Omental fat pad (tissue), 4 donors: ENCODE data around the gene SUPT3H. TPM values are rescaled to one million over a fixed set of nuclear protein-coding genes. Genes with fewer than 3 reads are reported as not detected.
A peak's percentile ranks its signal among the peaks of the same experiment; 100 is the strongest.

Experiments used
- ATAC-seq: fragments of 150-250 bp; one replicate; pipeline ENCODE4 v1.9.1; 2016; ENCODE audit warnings: mild to moderate bottlenecking, moderate library complexity; ENCODE audit not compliant: low FRiP score
- DNase-seq: peaks from one replicate; pipeline ENCODE4 v3.0.0-alpha.2; 2019; ENCODE audit warnings: low spot score
- total RNA-seq, 4 donors: library from RNA; depleted of rRNA; stranded (reverse); fragments of >200 nt; gene quantifications; one replicate each; pipeline ENCODE4 v1.1.0, GENCODE V29; 2016
- TF ChIP-seq, protein P1 (sequence below), 3 donors: fragments of 450-650 bp; IDR thresholded peaks; one replicate each; pipeline ENCODE4 v1.5.1; 2016 to 2017; ENCODE audit warnings: antibody characterized with exemption in 3 of 3, mild to moderate bottlenecking in 3 of 3, moderate library complexity in 2 of 3

SUPT3H gene
- total RNA-seq, 4 donors from 2014 or later = 2.2 to 8.4 (median 5.2) TPM

DNA sequence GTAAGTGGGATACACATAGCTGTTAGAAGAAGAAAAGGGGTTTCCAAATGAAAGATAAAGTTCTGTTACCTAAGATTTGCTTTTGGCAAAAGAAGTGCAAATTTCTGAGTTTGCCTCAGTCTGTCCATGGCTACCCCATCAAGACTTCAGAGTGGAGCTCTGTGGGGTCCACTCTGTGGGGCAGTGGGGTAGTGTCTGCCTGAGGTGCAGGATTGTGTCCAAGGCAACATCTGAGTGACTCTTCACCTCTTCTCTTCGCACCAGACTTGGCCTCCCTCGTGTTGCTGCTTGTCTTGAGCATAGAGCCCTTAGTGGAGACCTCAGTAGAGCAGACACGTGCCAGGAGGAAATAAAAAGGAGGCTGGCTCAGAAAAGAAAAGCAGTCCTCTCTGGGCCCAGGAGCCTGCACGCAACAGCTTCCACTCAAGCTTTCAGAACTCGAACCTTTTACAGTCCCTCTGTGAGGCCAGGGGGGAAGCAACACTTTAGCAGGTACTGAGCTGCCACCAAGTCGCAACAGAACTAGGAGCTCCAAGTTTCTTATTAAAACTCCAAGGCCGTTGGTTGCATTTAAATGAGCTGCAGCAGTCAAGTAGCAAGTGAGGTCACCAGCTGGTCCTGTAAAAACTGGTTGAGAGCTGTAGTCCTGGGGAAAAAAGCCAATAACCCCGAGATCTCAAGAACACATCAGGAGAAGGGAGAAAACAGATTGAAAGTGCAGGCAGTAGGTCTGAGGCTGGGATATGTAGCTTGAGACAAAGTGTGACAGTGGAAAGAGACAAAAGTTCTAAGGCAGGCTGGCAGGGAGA lies 576.7 kb downstream of the SUPT3H start:
- DNase-seq = no peak
- peak; percentile 37 for ATAC-seq
- TF ChIP-seq, protein P1, sequence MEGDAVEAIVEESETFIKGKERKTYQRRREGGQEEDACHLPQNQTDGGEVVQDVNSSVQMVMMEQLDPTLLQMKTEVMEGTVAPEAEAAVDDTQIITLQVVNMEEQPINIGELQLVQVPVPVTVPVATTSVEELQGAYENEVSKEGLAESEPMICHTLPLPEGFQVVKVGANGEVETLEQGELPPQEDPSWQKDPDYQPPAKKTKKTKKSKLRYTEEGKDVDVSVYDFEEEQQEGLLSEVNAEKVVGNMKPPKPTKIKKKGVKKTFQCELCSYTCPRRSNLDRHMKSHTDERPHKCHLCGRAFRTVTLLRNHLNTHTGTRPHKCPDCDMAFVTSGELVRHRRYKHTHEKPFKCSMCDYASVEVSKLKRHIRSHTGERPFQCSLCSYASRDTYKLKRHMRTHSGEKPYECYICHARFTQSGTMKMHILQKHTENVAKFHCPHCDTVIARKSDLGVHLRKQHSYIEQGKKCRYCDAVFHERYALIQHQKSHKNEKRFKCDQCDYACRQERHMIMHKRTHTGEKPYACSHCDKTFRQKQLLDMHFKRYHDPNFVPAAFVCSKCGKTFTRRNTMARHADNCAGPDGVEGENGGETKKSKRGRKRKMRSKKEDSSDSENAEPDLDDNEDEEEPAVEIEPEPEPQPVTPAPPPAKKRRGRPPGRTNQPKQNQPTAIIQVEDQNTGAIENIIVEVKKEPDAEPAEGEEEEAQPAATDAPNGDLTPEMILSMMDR (IDR thresholded peaks at IDR 0.05) = no peak

DNA sequence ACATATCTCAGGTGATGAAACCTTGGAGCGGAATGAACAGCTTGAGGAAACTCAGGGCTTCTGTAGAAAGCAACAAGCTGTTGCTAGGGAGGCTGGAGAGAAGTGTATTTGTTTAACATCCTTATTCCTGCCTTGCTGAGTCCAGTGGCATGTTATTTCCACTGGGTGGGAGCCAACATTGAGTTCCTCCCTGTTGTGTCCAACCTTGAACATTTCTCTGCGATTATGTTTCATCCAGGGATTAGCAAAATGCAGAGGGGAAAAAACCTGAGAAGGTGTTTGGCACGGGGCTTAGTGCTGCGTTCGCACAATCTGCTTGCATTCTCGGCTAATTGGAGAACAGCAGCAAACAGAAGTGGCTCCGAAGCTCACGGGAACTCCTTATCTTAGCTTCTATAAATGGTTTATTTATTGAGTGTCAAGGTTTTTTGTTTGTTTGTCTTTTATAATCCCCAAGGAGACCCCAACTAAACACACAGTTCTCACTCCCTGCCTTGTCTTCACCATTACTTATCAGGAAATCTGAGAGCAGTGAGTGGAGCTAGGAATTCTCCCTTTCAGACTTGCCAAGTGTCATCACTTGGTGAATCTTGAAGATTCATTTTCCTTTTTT lies 577.5 kb downstream of the SUPT3H start:
- no peak for DNase-seq
- TF ChIP-seq, protein P1 (IDR thresholded peaks at IDR 0.05) = no peak
- peak; percentile 83 for ATAC-seq

DNA sequence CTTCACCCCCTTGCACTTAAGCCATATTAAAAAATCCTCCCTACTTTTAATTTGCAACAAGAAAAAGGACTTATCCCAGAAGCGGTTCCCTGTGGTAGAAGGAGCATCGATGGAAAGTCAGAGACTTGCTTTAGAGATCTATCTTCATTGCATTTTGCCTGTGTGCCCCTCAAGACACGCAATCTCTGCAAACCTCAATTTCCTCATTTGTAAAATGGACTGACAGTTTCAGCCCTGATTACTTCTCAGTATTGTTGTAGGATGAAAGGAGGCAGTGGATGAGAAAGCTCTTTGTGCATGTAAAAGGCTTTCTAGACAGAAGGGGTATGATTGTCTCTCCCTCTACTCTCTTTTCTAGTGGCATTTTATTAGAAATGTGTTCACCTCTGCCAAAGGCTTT lies 580.0 kb downstream of the SUPT3H start:
- DNase-seq (no peak), ATAC-seq (no peak)
- TF ChIP-seq, protein P1 (IDR thresholded peaks at IDR 0.05) = no peak

DNA sequence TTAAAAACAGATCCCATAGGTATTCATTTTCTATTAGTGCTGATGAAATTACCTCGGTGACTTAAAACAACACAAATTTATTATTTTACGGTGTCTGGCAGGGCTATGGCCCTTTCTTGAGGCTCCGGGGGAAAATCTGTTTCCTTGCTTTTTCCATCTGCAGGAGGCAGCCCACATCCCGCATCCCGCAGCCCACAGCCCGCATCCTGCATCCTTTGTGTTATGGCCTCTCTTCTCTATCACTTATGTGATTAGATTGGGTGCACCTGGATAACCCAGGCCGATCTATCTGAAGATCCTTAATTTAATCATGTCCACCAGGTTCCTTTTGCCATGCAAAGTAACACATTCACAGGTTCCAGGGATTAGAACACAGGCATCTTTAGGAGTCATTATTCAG lies 582.4 kb downstream of the SUPT3H start:
- DNase-seq (no peak), ATAC-seq (no peak)
- TF ChIP-seq, protein P1 (IDR thresholded peaks at IDR 0.05) = no peak

DNA sequence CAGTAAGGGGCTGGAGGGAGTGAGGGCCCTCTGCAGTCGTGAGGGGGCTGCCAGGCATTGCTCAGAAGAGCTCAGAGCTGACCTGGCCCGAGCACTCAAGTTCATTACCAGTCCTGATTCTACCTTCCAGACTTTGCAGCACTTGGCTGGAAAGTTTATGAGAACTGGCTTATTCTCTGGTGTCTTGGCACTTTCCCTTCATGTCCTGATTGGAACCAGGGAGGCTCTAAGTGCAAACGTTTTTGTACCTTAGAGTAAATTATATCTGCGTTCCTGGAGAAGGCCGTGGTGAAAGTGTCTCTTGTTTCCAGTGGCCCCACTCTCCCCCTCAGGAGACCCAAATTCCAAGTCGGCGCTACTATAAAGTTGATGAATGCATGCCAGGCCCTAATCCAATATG lies 587.9 kb downstream of the SUPT3H start:
- TF ChIP-seq, protein P1 (IDR thresholded peaks at IDR 0.05) = no peak
- DNase-seq (no peak), ATAC-seq (no peak)

DNA sequence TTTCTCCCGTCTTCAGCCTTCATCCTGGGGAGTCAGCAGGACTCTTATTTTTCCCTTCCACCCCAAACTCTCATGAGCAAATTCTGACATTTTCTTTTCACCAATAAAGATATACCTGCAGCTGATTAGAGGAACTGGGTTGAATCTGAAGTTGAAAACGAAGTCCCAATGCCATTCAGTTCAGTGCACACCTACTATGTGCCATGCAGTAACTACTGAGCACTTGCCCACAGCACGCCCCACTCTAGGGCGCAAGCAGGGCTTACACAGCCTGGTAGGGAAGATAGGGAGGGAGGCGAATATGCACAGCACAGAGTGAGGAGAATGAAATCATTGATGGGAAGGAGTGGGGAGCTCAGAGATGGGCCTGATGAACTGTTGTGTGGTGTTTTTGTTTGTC lies 588.7 kb downstream of the SUPT3H start:
- TF ChIP-seq, protein P1 (IDR thresholded peaks at IDR 0.05) = no peak
- DNase-seq = no peak
- no peak for ATAC-seq
